Stimulated activated CD4-positive, alpha-beta T cell treated with anti-CD3 and anti-CD28 coated beads, Interleukin-1b, Interleukin-23, amount 100 ng/mL, for 1 hour (primary cell): ENCODE data around the gene ITIH6.
"Not testable (repeated sequence)": the region's sequence is repeated elsewhere in the genome, so short reads cannot be mapped to it uniquely, and the experiment has no call there.

Experiments used
- DNase-seq, 2 donors: peaks; one replicate each; pipeline ENCODE4 v3.0.0-alpha.2; 2020; ENCODE audit warnings: low read depth in 2 of 2

The ITIH6 gene, protein sequence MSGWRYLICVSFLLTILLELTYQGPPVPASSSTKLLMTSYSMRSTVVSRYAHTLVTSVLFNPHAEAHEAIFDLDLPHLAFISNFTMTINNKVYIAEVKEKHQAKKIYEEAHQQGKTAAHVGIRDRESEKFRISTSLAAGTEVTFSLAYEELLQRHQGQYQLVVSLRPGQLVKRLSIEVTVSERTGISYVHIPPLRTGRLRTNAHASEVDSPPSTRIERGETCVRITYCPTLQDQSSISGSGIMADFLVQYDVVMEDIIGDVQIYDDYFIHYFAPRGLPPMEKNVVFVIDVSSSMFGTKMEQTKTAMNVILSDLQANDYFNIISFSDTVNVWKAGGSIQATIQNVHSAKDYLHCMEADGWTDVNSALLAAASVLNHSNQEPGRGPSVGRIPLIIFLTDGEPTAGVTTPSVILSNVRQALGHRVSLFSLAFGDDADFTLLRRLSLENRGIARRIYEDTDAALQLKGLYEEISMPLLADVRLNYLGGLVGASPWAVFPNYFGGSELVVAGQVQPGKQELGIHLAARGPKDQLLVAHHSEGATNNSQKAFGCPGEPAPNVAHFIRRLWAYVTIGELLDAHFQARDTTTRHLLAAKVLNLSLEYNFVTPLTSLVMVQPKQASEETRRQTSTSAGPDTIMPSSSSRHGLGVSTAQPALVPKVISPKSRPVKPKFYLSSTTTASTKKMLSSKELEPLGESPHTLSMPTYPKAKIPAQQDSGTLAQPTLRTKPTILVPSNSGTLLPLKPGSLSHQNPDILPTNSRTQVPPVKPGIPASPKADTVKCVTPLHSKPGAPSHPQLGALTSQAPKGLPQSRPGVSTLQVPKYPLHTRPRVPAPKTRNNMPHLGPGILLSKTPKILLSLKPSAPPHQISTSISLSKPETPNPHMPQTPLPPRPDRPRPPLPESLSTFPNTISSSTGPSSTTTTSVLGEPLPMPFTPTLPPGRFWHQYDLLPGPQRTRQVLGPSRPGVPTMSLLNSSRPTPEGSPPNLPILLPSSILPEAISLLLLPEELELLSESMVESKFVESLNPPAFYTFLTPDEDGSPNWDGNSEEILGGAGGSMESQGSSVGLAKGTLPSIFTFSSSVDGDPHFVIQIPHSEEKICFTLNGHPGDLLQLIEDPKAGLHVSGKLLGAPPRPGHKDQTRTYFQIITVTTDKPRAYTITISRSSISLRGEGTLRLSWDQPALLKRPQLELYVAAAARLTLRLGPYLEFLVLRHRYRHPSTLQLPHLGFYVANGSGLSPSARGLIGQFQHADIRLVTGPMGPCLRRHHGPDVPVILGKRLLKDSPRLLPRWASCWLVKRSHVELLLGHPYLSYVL

DNA sequence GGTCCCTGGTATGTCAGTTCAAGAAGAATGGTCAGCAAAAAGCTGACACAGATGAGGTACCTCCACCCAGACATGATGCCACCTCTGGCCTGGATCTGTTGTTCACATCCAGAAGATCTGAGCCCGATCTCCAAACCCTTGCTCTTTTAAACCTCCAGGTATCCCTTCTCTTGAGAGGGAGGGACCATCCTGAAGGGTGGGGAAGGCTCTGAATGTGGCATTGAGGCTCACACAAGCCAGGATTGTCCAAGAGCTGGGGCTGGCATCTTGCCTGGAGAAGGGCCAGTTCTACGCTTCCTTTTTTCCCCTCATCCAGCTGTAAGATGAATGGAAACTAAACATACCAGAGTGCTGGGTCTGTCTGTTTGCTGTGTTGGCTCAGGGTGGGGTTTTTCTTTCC is at the start of gene ITIH6:
Gene ITIH6 (minus strand): TSS at position 119 of the 400 bp plus-strand sequence. CDS start 45 bp downstream, at position 74.
- no peak for DNase-seq

DNA sequence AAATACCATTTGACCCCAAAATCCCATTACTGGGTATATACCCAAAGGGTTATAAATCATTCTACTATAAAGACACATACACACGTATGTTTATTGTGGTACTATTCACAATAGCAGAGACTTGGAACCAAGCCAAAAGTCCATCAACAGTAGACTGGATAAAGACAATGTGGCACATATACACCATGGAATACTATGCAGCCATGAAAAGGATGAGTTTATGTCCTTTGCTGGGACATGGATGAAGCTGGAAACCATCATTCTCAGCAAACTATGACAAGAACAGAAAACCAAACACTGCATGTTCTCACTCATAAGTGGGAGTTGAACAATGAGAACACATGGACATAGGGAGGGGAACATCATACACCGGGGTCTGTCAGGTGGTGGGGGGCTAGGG is 49.6 kb upstream of the ITIH6 start:
- not testable (repeated sequence) for DNase-seq

DNA sequence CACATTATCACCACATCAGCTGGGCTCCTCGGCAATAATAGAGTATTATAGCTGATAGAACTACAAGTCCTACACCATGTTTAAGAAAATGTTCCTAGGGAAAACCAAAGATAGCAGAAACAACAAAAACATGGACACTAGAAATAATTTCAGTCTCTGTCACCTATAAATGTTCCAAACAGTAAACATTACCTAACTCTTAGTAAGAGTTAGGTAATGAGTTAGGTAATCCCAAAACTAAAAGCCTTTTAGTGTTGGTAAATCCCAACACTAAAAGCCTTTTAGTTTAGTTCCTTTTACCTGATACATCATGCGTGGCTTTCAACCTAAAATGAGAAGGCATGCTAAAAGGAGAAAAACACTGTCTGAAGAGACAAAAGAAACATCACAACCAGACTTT is 45.0 kb upstream of the ITIH6 start:
- no peak for DNase-seq

DNA sequence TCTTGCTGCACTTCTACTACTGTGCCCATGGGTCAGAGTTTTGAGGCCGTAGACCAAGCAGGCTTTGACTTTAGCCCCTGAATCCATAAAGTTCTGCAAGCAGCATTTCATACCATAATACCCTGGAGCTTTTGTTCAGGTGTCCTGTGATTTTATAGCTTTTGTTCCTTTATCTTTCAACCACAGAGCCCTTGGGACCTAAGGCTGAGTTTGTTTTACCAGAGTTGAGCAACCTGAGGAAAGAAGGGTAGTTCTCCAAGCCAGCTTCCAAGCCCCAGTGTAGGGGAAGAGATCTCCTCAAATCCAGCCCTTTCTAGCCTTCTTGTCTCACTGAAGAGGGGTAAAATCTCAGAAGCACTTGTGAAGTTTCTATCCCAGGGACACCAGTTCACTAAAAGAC is 44.6 kb upstream of the ITIH6 start:
- DNase-seq: no peak

DNA sequence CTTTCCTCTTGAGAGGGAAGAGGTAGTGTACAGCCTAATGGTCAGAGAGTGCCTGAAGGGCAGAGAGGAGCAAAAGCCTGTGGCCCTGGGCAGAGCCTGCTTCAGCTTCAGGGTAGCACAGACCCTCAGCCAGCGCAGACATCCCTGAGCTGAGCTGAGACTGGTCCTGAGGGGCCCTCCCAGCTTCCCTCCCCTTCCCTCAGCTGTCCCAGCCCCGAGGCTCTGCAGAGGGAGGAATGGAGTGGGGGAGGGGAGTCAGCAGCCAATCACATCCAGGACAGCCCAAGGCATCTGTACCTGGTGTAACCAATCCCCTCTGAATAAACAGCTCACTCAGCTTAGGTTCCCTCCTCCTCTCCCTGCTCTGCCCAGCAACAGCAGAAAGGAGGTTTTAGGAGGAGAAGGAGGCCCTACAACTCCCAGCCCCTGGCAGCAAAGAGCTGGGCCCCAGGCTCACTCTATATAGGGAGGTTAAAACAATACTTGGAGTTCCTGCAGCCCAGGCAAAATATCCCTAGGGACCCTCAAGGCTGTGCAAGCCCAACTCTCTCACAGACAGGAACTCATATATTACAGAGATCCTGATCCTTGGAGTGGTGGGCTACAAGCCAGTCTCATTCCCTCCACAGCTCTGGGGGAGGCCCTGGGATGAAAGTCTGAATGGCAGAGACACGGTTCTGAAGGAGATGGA is 43.3 kb upstream of the ITIH6 start:
- DNase-seq: not testable (repeated sequence)

DNA sequence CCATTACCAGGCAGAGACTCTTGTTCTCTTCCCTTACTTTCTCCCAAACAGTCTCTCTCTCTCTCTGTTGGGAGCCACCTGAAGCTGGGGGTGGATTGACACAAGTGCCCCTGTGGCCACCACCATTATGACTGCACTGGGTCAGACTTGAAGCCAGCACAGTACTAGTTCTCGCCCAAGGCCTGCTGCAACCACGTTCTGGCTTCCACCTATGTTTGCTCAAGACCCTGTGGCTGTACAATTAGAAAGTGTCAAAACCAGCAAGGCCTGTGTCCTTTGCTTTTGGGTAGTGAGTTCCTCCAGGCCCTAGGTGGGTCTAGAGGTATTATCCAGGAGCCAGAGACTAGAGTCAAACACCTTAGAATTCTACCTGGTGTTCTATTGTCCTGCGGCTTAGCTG is 40.5 kb upstream of the ITIH6 start:
- DNase-seq: no peak

DNA sequence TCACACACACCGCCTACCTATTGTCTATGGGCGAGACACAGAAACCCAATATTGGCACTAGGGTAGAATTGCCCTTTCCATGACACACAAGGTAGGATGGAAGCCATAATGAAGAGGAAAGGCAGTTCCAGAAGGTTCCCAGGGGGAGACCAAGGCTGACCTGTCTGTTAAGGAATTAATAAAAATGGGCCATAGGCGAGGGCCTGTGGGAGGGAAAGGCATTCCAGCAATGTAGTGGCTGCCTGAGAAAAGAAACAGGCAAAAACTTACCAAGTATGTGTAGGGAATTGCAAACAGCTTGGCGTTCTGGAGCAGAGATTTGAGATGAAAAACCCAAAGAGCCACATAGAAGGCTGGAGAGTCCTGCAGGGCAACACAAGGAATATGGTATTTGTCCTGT is 28.5 kb upstream of the ITIH6 start:
- DNase-seq: no peak

DNA sequence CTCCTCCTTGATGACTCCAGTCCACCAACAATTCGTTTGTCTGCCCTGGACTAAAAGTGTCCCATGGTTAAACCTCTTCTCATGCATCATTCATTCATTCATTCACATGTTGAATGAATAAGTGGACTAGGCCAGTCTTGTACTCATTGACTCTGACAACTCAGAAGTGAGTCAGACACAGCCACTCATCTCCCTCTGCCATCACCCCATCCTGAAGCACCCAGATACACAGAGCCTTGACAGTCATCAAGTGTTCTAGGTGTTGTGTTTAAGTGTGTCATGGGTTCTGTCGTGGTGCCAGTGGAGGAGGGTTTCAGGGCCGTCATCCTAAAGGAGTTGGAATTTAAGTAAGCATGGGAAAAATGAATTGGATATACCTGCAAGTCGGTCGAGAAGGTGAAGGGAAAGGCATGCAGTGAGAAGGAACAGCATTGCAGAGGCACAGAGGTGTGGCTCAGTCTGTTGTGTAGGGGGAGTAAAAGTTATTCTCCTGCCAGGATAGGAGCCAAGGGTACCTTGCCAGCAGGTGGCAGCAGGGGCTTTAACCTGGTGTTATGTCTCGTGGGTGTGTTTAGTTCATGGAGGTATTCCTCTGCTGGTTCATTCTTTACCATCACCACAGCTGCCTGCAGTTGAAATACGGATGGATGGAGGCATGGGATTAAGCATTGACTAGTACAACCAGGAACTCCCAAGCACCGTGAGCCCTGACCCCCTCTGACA is 27.8 kb upstream of the ITIH6 start:
- no peak for DNase-seq

DNA sequence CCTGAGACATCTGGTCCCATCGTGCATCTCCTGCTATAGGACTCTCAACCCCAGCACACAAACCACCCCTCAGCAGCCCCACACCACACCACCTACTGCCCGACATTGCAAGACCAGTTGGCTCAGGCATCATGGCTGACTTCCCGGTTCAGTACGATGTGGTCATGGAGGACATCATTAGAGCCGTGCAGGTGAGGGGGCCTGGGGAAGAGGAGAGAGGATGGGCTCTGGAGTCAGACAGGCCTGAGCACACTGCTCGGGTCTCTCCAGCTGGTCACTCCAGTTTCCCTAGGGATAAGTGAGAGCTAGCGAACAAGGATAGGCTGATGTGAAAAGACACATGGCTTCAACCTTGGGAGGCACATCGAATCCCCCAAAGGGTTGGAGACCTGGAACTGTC is 26.7 kb upstream of the ITIH6 start:
- no peak for DNase-seq

DNA sequence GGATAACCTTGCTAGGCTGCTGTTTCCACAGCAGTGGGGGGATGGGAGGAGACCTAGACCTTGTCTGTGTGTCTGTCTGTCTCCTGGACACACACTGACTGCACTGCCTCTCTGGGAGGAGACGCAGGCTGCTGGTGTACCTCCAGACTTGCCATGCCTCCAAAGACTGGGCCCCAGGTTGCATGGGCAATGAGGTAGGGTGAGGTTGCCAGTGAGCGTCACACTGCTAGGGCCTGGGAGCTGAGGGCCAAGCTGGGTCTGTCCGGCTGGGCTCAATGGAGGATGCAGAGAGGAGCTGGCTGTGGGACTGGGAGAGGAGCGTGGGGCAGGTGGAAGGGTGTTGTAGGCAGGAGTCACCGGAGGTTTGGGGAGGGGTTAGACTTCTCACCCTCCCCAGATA is 26.1 kb upstream of the ITIH6 start:
- no peak for DNase-seq

DNA sequence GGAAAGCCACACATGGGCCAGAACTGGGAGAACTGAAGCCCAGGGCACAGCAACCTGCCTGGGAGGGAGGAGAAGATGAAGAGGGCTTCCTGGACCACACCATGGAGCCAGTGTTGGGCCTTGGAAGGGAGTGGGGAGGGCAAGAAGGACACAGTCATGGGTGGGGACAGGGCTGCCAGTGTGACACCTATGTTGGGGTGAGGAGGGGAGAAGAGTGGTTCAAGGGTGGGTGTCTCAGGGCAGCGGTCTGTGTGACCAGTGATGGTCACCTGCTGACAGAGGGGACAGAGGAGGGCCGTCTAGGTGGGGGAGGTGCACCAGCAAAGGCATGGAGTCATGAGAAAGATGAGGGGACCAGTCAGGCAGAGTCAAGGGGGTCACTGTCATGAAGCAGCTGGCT is 23.3 kb upstream of the ITIH6 start:
- no peak for DNase-seq

DNA sequence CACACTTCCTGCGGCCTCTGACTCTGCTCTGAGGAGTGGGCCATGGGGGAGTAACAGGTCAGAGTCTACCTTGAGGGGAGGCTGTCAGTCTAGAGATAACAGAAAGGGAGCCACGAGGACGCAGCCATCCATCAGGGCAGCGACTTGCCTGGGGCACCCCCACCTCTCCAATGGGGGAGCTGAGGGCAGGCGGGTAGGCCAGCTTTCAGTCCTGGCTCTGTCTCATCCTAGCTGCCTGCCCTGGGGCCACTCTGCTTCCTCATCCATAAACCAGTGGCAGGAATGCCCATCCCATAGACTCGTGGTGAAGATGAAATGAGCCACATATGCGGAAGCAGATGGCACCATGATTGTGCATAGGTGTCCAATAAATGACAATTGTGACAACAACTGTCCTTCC is 22.7 kb upstream of the ITIH6 start:
- DNase-seq: no peak

DNA sequence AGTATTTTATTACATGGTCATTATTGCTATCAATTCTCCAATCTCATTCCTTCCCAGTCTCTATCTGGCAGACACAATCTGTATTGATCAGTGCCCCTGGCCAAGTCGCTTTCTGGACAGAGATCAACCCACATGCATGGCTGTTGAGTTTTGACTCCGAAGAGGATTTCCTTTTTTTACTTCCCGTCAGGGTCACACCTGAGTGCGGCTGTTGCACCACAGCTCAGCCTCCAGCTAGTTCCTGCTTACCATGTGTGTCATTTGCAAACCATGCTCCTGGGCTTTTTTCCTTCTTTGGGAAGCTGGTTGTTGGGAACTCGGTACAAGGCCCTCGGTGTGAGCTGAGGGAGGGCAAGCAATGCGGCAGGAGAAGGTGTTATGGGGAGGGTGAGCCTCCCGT is 21.1 kb upstream of the ITIH6 start:
- DNase-seq: no peak

DNA sequence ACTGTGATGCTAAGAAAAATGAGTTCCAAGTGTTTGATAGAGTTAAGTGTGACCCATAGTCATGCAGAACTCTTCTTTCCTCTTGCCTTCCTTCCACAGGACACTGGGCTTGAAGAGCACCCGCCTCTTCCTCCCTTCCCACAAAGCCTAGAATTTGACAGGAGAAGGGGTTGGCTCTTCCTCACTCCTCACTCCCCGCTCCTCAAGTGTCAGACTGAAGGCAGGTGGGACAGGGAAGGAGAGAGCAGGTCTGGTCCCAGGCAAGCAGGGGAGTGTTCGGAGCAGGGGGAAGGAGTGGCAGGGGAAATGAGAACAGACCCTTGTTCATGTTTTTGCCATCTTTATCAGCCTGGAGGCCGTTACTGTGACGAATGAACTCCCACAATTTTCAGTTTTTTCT is 20.2 kb upstream of the ITIH6 start:
- DNase-seq: no peak

DNA sequence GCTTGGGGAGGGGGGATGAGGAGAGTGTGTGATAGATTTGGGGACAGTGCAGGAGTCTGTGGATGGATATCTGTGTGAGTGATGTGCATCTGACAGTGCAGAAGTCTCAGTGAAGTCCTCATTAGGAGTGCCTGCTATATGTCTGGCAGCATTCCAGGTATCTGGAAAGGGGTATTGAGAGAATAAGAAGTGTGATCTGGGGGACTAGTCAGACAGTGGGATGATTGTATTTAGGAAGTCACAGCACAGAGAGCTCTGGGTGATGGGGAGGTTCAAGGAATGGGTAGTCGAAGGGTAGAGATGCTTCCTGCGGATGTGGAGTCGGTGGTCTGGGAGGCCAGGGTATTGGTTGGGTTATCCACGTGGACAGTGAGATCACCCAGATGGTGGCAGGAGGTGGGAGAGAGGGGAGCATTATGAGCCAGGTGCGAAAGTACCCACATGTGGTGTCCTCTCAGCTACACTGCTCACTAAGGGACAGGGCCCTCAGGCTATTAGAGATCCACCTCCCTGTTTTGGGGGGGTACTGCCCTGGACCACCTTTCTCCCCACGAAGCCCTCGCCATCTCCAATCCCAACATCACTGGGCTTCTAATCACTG is 19.3 kb upstream of the ITIH6 start:
- DNase-seq: no peak

DNA sequence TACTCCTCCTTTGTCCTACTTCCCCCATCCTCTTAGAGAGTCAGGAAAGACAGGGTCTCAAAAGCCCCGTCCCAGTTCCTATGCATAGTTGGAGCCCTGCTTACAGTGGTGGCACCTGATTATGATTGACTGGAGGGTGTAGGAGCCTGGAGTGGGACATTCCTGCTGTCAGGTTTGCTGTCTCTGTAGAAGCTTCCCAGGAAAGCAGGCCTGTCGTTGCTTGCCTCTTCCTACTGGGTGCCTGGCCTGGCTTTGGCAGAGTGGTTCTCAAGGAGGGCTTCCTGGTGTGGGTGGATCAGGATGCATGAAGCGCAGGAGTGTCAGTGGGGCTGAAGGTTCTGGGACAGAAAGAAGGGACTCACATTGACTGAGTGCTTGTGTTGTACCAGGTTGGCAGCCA is 14.3 kb upstream of the ITIH6 start:
- no peak for DNase-seq

DNA sequence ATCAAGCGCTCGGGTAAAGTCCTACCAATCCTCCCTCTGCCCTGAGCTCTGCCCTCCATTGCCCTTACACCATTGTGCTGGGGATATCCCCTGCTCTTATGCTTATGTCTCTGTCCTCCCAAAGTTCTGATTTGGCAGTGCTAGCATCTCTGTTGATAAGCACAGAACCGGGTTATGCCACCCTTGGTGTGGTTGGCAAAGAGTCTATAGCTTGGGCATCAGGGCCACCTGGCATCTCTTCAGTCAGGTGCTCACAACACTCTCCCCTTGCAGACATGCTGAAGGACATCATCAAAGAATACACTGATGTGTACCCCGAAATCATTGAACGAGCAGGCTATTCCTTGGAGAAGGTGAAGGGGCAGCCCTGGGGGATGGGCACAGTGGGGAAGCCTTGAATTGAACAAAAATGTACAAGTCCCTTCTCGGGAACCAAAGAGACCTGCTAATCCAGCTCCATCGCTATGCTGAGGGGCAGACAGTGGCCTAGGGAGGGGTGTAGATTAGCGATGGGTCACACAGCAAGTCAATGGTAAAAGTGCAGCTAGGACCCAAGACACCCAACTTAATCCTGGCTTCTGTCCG is 13.3 kb upstream of the ITIH6 start:
- DNase-seq: no peak

DNA sequence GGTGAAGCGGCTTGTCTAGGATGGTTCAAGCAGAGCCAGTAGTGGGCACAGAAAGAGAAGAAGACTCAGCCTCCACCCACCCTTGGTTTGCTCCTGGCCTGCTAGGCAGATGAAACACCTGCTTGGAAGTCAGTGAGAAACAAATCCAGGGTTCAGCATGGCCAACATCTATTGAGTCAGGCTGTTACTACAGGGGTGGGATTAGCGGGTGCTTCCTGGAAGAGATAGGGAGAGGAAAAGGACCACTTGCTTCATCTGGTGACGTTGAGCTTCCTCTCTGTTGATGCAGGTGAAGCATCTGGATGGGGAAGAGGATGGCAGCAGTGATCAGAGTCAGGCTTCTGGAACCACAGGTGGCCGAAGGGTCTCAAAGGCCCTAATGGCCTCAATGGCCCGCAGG is 12.5 kb upstream of the ITIH6 start:
- DNase-seq: no peak

DNA sequence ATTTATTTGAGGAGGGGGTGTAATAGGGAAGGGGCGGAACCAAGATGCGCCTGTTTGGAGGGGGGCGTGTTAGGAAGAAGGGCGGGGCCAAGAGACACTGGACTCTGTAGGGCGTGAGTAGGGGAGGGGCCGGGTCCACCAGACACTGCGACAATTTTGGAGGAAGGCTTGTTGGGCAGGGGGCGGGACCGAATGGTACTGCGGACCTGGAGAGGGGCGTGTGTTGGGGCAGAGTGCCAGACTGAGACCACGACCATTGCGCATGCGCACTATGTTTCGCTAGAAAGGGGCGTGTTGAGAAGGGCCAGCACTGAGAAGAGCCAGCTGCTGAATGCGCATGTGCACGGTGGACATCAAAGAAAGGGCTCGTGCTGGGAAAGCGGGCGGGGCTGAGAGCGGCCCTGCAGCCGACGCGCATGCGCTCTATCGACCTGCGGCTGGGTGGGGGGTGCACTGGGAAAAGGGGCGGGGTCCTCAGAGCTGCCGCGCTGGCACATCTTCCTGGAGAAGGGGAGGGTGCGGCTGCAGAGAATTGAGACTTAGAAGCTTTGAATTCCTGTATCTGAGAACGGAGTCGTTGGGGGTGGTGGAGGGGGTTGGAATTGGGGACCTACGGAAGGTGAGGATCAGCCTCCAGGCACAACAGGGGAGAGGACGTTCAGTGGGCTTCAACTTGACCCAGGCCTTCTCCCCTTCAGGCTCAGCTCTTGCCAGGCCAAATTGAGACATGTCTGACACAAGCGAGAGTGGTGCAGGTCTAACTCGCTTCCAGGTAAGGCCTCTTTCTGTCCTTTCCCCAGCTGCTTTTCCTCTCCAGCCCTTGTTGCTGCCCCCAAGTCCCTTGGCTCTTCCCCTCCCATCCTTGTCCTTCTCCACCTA is 10.8 kb upstream of the ITIH6 start:
- DNase-seq: peak; percentile 54 to 74
